Heart right ventricle (tissue), 16 donors: ENCODE data around the gene SCTR. TPM values are rescaled to one million over a fixed set of nuclear protein-coding genes. Genes with fewer than 3 reads are reported as not detected.

Source experiments
- ATAC-seq, 8 donors: fragments of 200-7000 bp; cut with Tn5 transposase; one replicate each; pipeline ENCODE4 v1.9.1; 2020; ENCODE audit warnings: mild to moderate bottlenecking in 8 of 8, moderate library complexity in 8 of 8, moderate number of reproducible peaks in 1 of 8
- DNase-seq, 2 donors: peaks; one replicate each; pipeline ENCODE4 v3.0.0-alpha.2; 2020
- H3K27ac ChIP-seq, 10 donors: fragments of 200-600 bp; sonication (generic) in 2 of 10; one replicate each; pipeline versions ENCODE4 v1.5.0 to v1.8.0; 2020 to 2022; ENCODE audit warnings: mild to moderate bottlenecking in 3 of 10
- H3K27me3 ChIP-seq, 7 donors: fragments of 200-600 bp; one replicate each; pipeline ENCODE4 v1.8.0; 2021 to 2022; ENCODE audit warnings: mild to moderate bottlenecking in 2 of 7
- H3K36me3 ChIP-seq, 9 donors: fragments of 200-600 bp; sonication (generic) in 1 of 9; one replicate each; pipeline versions ENCODE4 v1.5.0 to v1.8.0; 2020 to 2022; ENCODE audit warnings: mild to moderate bottlenecking in 2 of 9
- H3K4me1 ChIP-seq, 9 donors: fragments of 200-600 bp; sonication (generic) in 1 of 9; one replicate each; pipeline versions ENCODE4 v1.5.0 to v1.8.0; 2020 to 2022; ENCODE audit warnings: mild to moderate bottlenecking in 4 of 9
- H3K4me3 ChIP-seq, 10 donors: fragments of 200-600 bp; sonication (generic) in 2 of 10; one replicate each; pipeline versions ENCODE4 v1.5.0 to v1.8.0; 2020 to 2022; ENCODE audit warnings: mild to moderate bottlenecking in 7 of 10, moderate library complexity in 2 of 10
- H3K9me3 ChIP-seq, 11 donors: fragments of 200-600 bp in 10 of 11; sonication (generic) in 2 of 11; one replicate each; pipeline versions ENCODE4 v1.5.0 to v1.8.0; 2013 to 2022; ENCODE audit warnings: mild to moderate bottlenecking in 2 of 11, control low read depth in 1 of 11, moderate library complexity in 1 of 11
- CTCF ChIP-seq, 9 donors: fragments of 200-600 bp; sonication (generic) in 2 of 9; IDR thresholded peaks; one replicate each; pipeline versions ENCODE4 v1.5.0 to v1.8.0; 2021 to 2022; ENCODE audit warnings: antibody characterized with exemption in 9 of 9, mild to moderate bottlenecking in 5 of 9, moderate library complexity in 1 of 9
- WGBS, 2 donors: extraction: QIAGEN DNeasy Blood & Tissue Kit; methylation state at CpG; one replicate each; pipeline ENCODE4 v1.1.7; 2013; ENCODE audit warnings: inconsistent platforms in 1 of 2; 5-methylcytosine and 5-hydroxymethylcytosine counted together
- intact Hi-C, 10 donors: fragments of 100-400 bp; cut with DNase I; formaldehyde crosslinking; loops; one replicate each; pipeline versions ENCODE4 v1.11.1 to v1.14.2; 2022
- polyA plus RNA-seq, 2 donors: library from polyadenylated mRNA; stranded (reverse); fragments of 200-250 nt; gene quantifications; one replicate each; pipeline ENCODE4 v1.2.3, GENCODE V29; 2013
- total RNA-seq, 10 donors: library from RNA; stranded (reverse); fragmentation: NEBNext Ultra II Directional in 3 of 10; extraction: Animal tissue kit (Norgen Biotek cat#: 25700) in 3 of 10; gene quantifications; one replicate each; pipeline versions ENCODE4 v1.2.1 to v1.2.4, GENCODE V29; 2021 to 2023
- donor health status: Arrhythmogenic right ventricular cardiomyopathy.
- donor health status: ischemic (EF 13 %, LVEDD 7.1; RV severe dilation, severe dysfunction).
- donor health status: healthy with polysubstance abuse.
- donor health status: DM: no; HTN: yes; CAD: no.
- donor health status: DM: no; HTN: no; CAD: no.
- donor health status: ischemic (EF 25% LVEDD 6.9; RV normal size, moderate dysfunction).
- donor health status: ischemic (EF 25% LVEDD 5.7; RV mildly dilated, moderate dysfunction).
- donor health status: healthy.
- donor health status: DM: yes; HTN: yes; CAD: no.
- donor health status: Ischemic cardiomyopathy.
- donor health status: ischemic (EF 35%, LVEDD 5.7; RV mildly dilated, moderate dysfunction).
- donor health status: nonischemic (EF 11% LVEDD 7.7; RV severe dilation, severe dysfunction).
- donor health status: DM: yes; HTN: yes; CAD: no.
- donor health status: PGD.
- donor health status: ischemic (EF 29% LVEDD 5.4; RV normal size, mild dysfunction).
- donor health status: nonischemic (EF 23%, LVEDD 6.1; RV moderate dilation, normal function).

SCTR gene
- total and polyA plus RNA-seq, 12 donors, result 0.10 to 1.4 (median 0.57) TPM; not detected in 2

GRCh38 chr2:119525614-119526013 lies 1.3 kb upstream of the SCTR start:
- WGBS, 2 donors, result 80 to 85% methylated on average over 4 of the region's 4 CpGs
- no peak overlapping the region for H3K27ac ChIP-seq

GRCh38 chr2:119523383-119523951 lies 816 bp downstream of the SCTR start:
- peaks cover 8 to 55% (median 47%) of the 10 kb centered on the region in 7 donors for H3K27me3 ChIP-seq
- H3K4me3 ChIP-seq, result peak overlapping the region in 5 of 10 donors; percentile 7 to 25 (median 16)
- H3K4me1 ChIP-seq, result peaks cover 0 to 9% (median 0%) of the 10 kb centered on the region in 9 donors
- H3K9me3 ChIP-seq, result no peaks in the 10 kb centered on the region
- no peaks in the 10 kb centered on the region for H3K36me3 ChIP-seq
- DNase-seq, result no peak
- no peak overlapping the region for H3K27ac ChIP-seq
- intact Hi-C loops, result loop anchor here in 2 of 10 donors (5.0 to 10.0 kb wide), 2 partner anchors 131 to 134 kb away; no protein-coding TSS in a partner anchor
- WGBS, 2 donors, result 4 to 6% methylated on average over 21 of the region's 21 CpGs
- no peak for TF ChIP-seq CTCF (IDR thresholded peaks at IDR 0.05)
- no peak for ATAC-seq

More at GRCh38 chr2:119525614-119526013, 1.3 kb upstream of the SCTR start:
- no peak for DNase-seq
- no peaks in the 10 kb centered on the region for H3K36me3 ChIP-seq
- ATAC-seq, result no peak
- peaks cover 8 to 67% (median 47%) of the 10 kb centered on the region in 7 donors for H3K27me3 ChIP-seq
- H3K4me3 ChIP-seq, result no peak overlapping the region
- no peaks in the 10 kb centered on the region for H3K9me3 ChIP-seq
- intact Hi-C loops, result loop anchor here in 1 of 10 donors (10.0 kb wide), 1 partner anchor 129 kb away; no protein-coding TSS in a partner anchor
- peaks cover 0 to 9% (median 0%) of the 10 kb centered on the region in 9 donors for H3K4me1 ChIP-seq
- no peak for TF ChIP-seq CTCF (IDR thresholded peaks at IDR 0.05)

- H3K27ac ChIP-seq, result no peak overlapping the region
- ATAC-seq, result no peak
- intact Hi-C loops, result loop anchor here in 2 of 10 donors (5.0 to 10.0 kb wide), 2 partner anchors 132 to 135 kb away; no protein-coding TSS in a partner anchor
- 56 to 60% methylated on average over 6 of the region's 6 CpGs for WGBS, 2 donors
- H3K4me3 ChIP-seq, result no peak overlapping the region
- H3K4me1 ChIP-seq, result peaks cover 0 to 9% (median 0%) of the 10 kb centered on the region in 9 donors
- peaks cover 8 to 55% (median 45%) of the 10 kb centered on the region in 7 donors for H3K27me3 ChIP-seq
- DNase-seq, result no peak
- no peaks in the 10 kb centered on the region for H3K9me3 ChIP-seq
- no peak for TF ChIP-seq CTCF (IDR thresholded peaks at IDR 0.05)
- no peaks in the 10 kb centered on the region for H3K36me3 ChIP-seq
Measured at GRCh38 chr2:119522671-119523070, 1.6 kb downstream of the SCTR start.

- Histone ChIP-seq H3K9me3 (no peaks in the 10 kb centered on the region), H3K36me3 (no peaks in the 10 kb centered on the region), H3K27me3 (peaks cover 8 to 52% (median 45%) of the 10 kb centered on the region in 7 donors), H3K27ac (no peak overlapping the region), H3K4me1 (peaks cover 0 to 9% (median 0%) of the 10 kb centered on the region in 9 donors), H3K4me3 (no peak overlapping the region)
- intact Hi-C loops, result loop anchor here in 2 of 10 donors (5.0 to 10.0 kb wide), 2 partner anchors 133 to 136 kb away; no protein-coding TSS in a partner anchor
- WGBS, 2 donors, result 87% methylated on average over 11 of the region's 11 CpGs
- no peak for TF ChIP-seq CTCF (IDR thresholded peaks at IDR 0.05)
- ATAC-seq (no peak), DNase-seq (no peak)
Measured at GRCh38 chr2:119521433-119522050, 2.7 kb downstream of the SCTR start.
